ENCODE data around the gene CTNS.
"Not testable (repeated sequence)": the region's sequence is repeated elsewhere in the genome, so short reads cannot be mapped to it uniquely, and the experiment has no call there.

The CTNS gene

GRCh38 chr17:3688852-3689261 lies 52.3 kb downstream of the CTNS start:
- no peak for FAIRE-seq

- no peak for FAIRE-seq
These were observed 52.9 kb downstream of the CTNS start for GRCh38 chr17:3689262-3690093.

GRCh38 chr17:3690094-3690715 lies 53.6 kb downstream of the CTNS start:
- no peak for FAIRE-seq

- no peak for FAIRE-seq
These were observed 55.1 kb downstream of the CTNS start for GRCh38 chr17:3691617-3692067.

- no peak for FAIRE-seq
These were observed 55.8 kb downstream of the CTNS start for GRCh38 chr17:3692346-3692745.

GRCh38 chr17:3693141-3693540 lies 56.6 kb downstream of the CTNS start:
- FAIRE-seq, result no peak

GRCh38 chr17:3693829-3694231 lies 57.3 kb downstream of the CTNS start:
- FAIRE-seq, result no peak

- no peak for FAIRE-seq
These were observed 58.7 kb downstream of the CTNS start for GRCh38 chr17:3695129-3695722.

GRCh38 chr17:3695723-3696411 lies 59.3 kb downstream of the CTNS start, which contains the start of gene P2RX5:
TSS of gene P2RX5 (minus strand) at chr17:3696155. CDS start at chr17:3696005, 150 bp downstream.
- FAIRE-seq, result no peak

GRCh38 chr17:3697103-3697476 lies 60.5 kb downstream of the CTNS start:
- FAIRE-seq, result no peak

- no peak for FAIRE-seq
These were observed 61.6 kb downstream of the CTNS start for GRCh38 chr17:3698139-3698538.

- FAIRE-seq, result no peak
These were observed 63.4 kb downstream of the CTNS start for GRCh38 chr17:3699951-3700350.

- FAIRE-seq, result not testable (repeated sequence)
These were observed 65.5 kb downstream of the CTNS start for GRCh38 chr17:3702041-3702539.

GRCh38 chr17:3704931-3705717 lies 68.6 kb downstream of the CTNS start:
- no peak for FAIRE-seq

- FAIRE-seq, result not testable (repeated sequence)
These were observed 69.1 kb downstream of the CTNS start for GRCh38 chr17:3705718-3705984.

- FAIRE-seq, result no peak
These were observed 71.8 kb downstream of the CTNS start for GRCh38 chr17:3708366-3708765.

- no peak for FAIRE-seq
These were observed 74.4 kb downstream of the CTNS start for GRCh38 chr17:3710951-3711383.
